ENCODE data around the gene IFT81. TPM values are rescaled to one million over a fixed set of nuclear protein-coding genes. Genes with fewer than 3 reads are reported as not detected.
A peak's percentile ranks its signal among the peaks of the same experiment; 100 is the strongest.

IFT81 gene
- total RNA-seq, 6 donors from 2014 or later, result 7.7 to 39.1 (median 10.8) TPM

DNA sequence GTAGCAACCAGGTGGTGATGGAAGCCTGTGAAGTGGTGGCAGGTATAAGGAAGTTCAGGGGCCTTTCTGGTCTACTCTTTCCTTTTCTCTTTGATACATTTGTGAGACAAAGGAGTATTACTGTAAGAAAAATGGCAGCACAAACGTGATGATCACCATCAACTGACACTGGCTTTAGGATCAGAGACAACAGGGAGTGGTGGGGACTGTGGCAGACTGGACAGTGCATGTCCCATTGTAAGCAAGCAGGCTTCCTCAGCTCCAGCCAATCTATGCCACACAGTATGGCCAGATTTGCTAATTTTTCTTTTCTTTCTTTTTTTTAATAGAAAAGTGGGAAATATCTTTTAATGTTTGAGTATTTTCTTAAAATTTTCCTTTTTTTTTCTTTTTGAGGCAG is 19.0 kb upstream of the IFT81 start:
- TF ChIP-seq, protein P1, sequence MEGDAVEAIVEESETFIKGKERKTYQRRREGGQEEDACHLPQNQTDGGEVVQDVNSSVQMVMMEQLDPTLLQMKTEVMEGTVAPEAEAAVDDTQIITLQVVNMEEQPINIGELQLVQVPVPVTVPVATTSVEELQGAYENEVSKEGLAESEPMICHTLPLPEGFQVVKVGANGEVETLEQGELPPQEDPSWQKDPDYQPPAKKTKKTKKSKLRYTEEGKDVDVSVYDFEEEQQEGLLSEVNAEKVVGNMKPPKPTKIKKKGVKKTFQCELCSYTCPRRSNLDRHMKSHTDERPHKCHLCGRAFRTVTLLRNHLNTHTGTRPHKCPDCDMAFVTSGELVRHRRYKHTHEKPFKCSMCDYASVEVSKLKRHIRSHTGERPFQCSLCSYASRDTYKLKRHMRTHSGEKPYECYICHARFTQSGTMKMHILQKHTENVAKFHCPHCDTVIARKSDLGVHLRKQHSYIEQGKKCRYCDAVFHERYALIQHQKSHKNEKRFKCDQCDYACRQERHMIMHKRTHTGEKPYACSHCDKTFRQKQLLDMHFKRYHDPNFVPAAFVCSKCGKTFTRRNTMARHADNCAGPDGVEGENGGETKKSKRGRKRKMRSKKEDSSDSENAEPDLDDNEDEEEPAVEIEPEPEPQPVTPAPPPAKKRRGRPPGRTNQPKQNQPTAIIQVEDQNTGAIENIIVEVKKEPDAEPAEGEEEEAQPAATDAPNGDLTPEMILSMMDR (IDR thresholded peaks at IDR 0.05), result no peak
- no peak for TF ChIP-seq POLR2AphosphoS5 (IDR thresholded peaks at IDR 0.05)
- TF ChIP-seq POLR2A (IDR thresholded peaks at IDR 0.05), result no peak
- no peak for TF ChIP-seq EP300 (IDR thresholded peaks at IDR 0.05)
- DNase-seq (no peak), ATAC-seq (ENCODE audit: low FRiP score in 2 of 2) (no peak)
- peak overlapping the region in 2 of 4 donors; percentile 14 to 65 for H3K27ac ChIP-seq
- no peaks in the 10 kb centered on the region for H3K9me3 ChIP-seq
- no peak overlapping the region for H3K4me3 ChIP-seq
- no peaks in the 10 kb centered on the region for H3K36me3 ChIP-seq
- peaks cover 0 to 26% (median 22%) of the 10 kb centered on the region in 4 donors for H3K4me1 ChIP-seq
- no peaks in the 10 kb centered on the region for H3K27me3 ChIP-seq
- WGBS, 2 donors, result 61 to 67% methylated on average over 1 of the region's 1 CpG

DNA sequence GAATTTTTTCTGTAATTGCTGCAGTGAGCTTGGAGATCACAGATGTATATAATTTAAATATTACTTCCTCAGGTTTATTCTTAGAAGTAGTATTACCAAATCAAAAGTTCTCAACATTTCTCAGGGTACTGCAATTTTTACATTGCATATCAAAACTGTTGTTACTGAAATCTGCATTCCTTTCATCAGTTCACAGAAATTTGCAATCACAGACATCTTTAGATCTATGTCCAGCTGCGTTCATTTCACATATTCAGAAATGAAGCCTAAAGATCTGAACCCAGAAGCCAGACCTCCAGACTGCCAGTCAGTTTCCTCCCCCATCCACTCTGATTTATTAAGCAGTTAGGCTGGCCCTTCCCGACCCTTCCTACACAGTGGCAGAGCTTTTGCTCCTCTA is 18.2 kb upstream of the IFT81 start:
- H3K27ac ChIP-seq, result no peak overlapping the region
- peaks cover 0 to 23% (median 21%) of the 10 kb centered on the region in 4 donors for H3K4me1 ChIP-seq
- no peaks in the 10 kb centered on the region for H3K9me3 ChIP-seq
- ATAC-seq (ENCODE audit: low FRiP score in 2 of 2) (no peak), DNase-seq (no peak)
- TF ChIP-seq POLR2A (IDR thresholded peaks at IDR 0.05) (no peak), POLR2AphosphoS5 (IDR thresholded peaks at IDR 0.05) (no peak), EP300 (IDR thresholded peaks at IDR 0.05) (no peak)
- TF ChIP-seq, protein P1 (IDR thresholded peaks at IDR 0.05), result no peak
- no peak overlapping the region for H3K4me3 ChIP-seq
- no peaks in the 10 kb centered on the region for H3K27me3 ChIP-seq
- no peaks in the 10 kb centered on the region for H3K36me3 ChIP-seq
- 63 to 70% methylated on average over 2 of the region's 2 CpGs for WGBS, 2 donors

DNA sequence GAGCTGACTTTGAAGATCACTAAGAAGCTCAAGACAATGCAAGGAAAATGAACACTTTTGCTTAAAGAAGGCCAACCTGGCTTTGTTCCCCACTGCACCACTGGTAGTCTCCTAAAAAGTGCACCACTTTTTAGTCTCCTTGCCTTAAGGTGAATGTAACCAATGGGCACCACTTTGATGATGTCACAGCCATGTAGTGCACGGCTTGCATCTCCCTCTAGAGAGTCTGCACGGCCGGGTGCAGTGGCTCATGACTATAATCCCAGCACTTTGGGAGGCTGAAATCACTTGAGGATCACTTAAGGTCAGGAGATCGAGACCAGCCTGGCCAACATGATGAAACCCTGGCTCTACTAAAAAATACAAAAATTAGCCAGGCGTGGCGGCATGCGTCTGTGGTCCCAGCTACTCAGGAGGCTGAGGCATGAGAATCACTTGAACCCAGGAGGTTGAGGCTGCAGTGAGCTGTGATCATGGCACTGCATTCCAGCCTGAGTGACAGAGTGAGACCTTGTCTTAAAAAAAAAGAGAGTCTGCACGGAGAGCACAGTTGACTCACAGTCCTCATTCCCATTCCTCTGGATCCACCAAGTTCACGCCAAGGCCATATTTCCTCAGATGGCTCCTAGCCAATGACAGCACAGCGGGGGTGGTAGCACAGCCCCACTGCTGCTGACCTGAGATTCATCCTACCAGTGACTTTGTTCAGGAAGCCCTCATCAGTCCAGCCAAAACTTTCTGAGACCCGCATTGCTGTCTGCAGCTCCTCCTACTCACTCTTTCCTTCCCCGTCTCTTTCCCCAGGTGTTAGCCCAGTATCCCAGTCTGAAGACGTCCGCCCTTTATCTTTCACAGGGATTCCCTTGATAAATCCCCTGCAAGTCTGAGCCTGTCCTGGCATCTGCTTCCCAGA is 16.5 kb upstream of the IFT81 start:
- Histone ChIP-seq H3K27ac (peak overlapping the region in 3 of 4 donors; percentile 72 to 92 (median 84)), H3K4me1 (peaks cover 0 to 24% (median 23%) of the 10 kb centered on the region in 4 donors), H3K4me3 (no peak overlapping the region), H3K9me3 (no peaks in the 10 kb centered on the region), H3K27me3 (no peaks in the 10 kb centered on the region), H3K36me3 (no peaks in the 10 kb centered on the region)
- TF ChIP-seq POLR2A (IDR thresholded peaks at IDR 0.05), result no peak
- TF ChIP-seq, protein P1 (IDR thresholded peaks at IDR 0.05), result no peak
- TF ChIP-seq POLR2AphosphoS5 (IDR thresholded peaks at IDR 0.05), result no peak
- TF ChIP-seq EP300 (IDR thresholded peaks at IDR 0.05), result no peak
- ATAC-seq (ENCODE audit: low FRiP score in 2 of 2) (peak in 1 of 2 donors; percentile 49), DNase-seq (no peak)
- WGBS, 2 donors, result 87% methylated on average over 14 of the region's 14 CpGs

GRCh38 chr12:110108309-110109036 is 15.7 kb upstream of the IFT81 start:
- WGBS, 2 donors, result 70 to 72% methylated on average over 8 of the region's 8 CpGs
- no peak overlapping the region for H3K4me3 ChIP-seq
- H3K4me1 ChIP-seq, result peaks cover 0 to 24% (median 23%) of the 10 kb centered on the region in 4 donors
- DNase-seq (no peak), ATAC-seq (ENCODE audit: low FRiP score in 2 of 2) (no peak)
- no peaks in the 10 kb centered on the region for H3K27me3 ChIP-seq
- TF ChIP-seq EP300 (IDR thresholded peaks at IDR 0.05) (no peak), POLR2AphosphoS5 (IDR thresholded peaks at IDR 0.05) (no peak), POLR2A (IDR thresholded peaks at IDR 0.05) (no peak)
- TF ChIP-seq, protein P1 (IDR thresholded peaks at IDR 0.05), result no peak
- peak overlapping the region; percentile 46 to 92 (median 78) for H3K27ac ChIP-seq
- H3K36me3 ChIP-seq, result no peaks in the 10 kb centered on the region
- no peaks in the 10 kb centered on the region for H3K9me3 ChIP-seq
